NT2/D1 (cell line): ENCODE measurements around the gene OR52M1.

Experiments
- DNase-seq: peaks from one replicate; pipeline ENCODE4 v3.0.0-alpha.2; 2011; ENCODE audit warnings: low read depth, low spot score
- H3K27me3 ChIP-seq: 2 replicates; pipeline ENCODE4 v1.6.0; 2011; ENCODE audit warnings: mild to moderate bottlenecking; ENCODE audit not compliant: insufficient read length, insufficient read depth
- H3K36me3 ChIP-seq: 2 replicates; pipeline ENCODE4 v1.6.1; 2011; ENCODE audit warnings: mild to moderate bottlenecking, low read length, mixed read lengths; ENCODE audit not compliant: insufficient read depth, insufficient read length
- H3K4me1 ChIP-seq: 2 replicates; pipeline ENCODE4 v1.5.1; 2011; ENCODE audit not compliant: insufficient read depth, insufficient read length
- H3K4me3 ChIP-seq: 2 replicates; pipeline ENCODE4 v1.5.1; 2011; ENCODE audit warnings: low read depth; ENCODE audit not compliant: insufficient read length
- H3K9ac ChIP-seq: 2 replicates; pipeline ENCODE4 v1.6.0; 2011; ENCODE audit warnings: low read depth; ENCODE audit not compliant: insufficient read length
- H3K9me3 ChIP-seq: 2 replicates; pipeline ENCODE4 v1.5.1; 2011; ENCODE audit warnings: mild to moderate bottlenecking, low read length; ENCODE audit not compliant: insufficient read depth
- SUZ12 ChIP-seq: IDR thresholded peaks from 2 replicates; pipeline ENCODE4 v1.6.1; 2011; ENCODE audit not compliant: insufficient read length, insufficient read depth; ENCODE audit errors: extremely low read depth
- YY1 ChIP-seq: IDR thresholded peaks from 2 replicates; pipeline ENCODE4 v1.6.1; 2011; ENCODE audit not compliant: insufficient read length, insufficient read depth
- ZNF274 ChIP-seq: IDR thresholded peaks from 2 replicates; pipeline ENCODE4 v1.6.1; 2011; ENCODE audit warnings: mild to moderate bottlenecking, low read depth, low read length

Gene OR52M1

GRCh38 chr11:4576880-4577279 is 31.9 kb downstream of the OR52M1 start:
- no peak for DNase-seq
- Histone ChIP-seq H3K4me3 (no peak overlapping the region), H3K4me1 (no peaks in the 10 kb centered on the region), H3K9me3 (no peaks in the 10 kb centered on the region), H3K36me3 (no peaks in the 10 kb centered on the region), H3K9ac (no peak overlapping the region), H3K27me3 (no peaks in the 10 kb centered on the region)
- TF ChIP-seq YY1: no peak
- no peak for TF ChIP-seq SUZ12
- TF ChIP-seq ZNF274: no peak

GRCh38 chr11:4577761-4578160 is 32.8 kb downstream of the OR52M1 start:
- no peaks in the 10 kb centered on the region for H3K4me1 ChIP-seq
- no peaks in the 10 kb centered on the region for H3K36me3 ChIP-seq
- no peak overlapping the region for H3K9ac ChIP-seq
- TF ChIP-seq ZNF274 (no peak), YY1 (no peak), SUZ12 (no peak)
- no peak overlapping the region for H3K4me3 ChIP-seq
- H3K9me3 ChIP-seq: no peaks in the 10 kb centered on the region
- H3K27me3 ChIP-seq: no peaks in the 10 kb centered on the region
- DNase-seq: no peak

- no peaks in the 10 kb centered on the region for H3K4me1 ChIP-seq
- H3K27me3 ChIP-seq: no peaks in the 10 kb centered on the region
- no peaks in the 10 kb centered on the region for H3K36me3 ChIP-seq
- DNase-seq: no peak
- H3K9me3 ChIP-seq: no peaks in the 10 kb centered on the region
- no peak for TF ChIP-seq ZNF274
- no peak for TF ChIP-seq SUZ12
- TF ChIP-seq YY1: no peak
- no peak overlapping the region for H3K4me3 ChIP-seq
- H3K9ac ChIP-seq: no peak overlapping the region
Measured at GRCh38 chr11:4578624-4579023, 33.6 kb downstream of the OR52M1 start.

- no peak for DNase-seq
- Histone ChIP-seq H3K9ac (no peak overlapping the region), H3K4me1 (no peaks in the 10 kb centered on the region), H3K27me3 (no peaks in the 10 kb centered on the region), H3K9me3 (no peaks in the 10 kb centered on the region), H3K36me3 (no peaks in the 10 kb centered on the region), H3K4me3 (no peak overlapping the region)
- TF ChIP-seq SUZ12: no peak
- no peak for TF ChIP-seq YY1
- no peak for TF ChIP-seq ZNF274
Measured at GRCh38 chr11:4580124-4580523, 35.1 kb downstream of the OR52M1 start.

GRCh38 chr11:4581443-4581842 is 36.5 kb downstream of the OR52M1 start, which contains the start of gene OR52I2:
TSS of gene OR52I2 (plus strand) at chr11:4581743.
- no peak within 1 kb of the TSS for H3K9ac ChIP-seq
- no peak for TF ChIP-seq SUZ12
- no peak for TF ChIP-seq ZNF274
- no peak for TF ChIP-seq YY1
- H3K4me1 ChIP-seq: no peaks in the 10 kb centered on the region
- H3K36me3 ChIP-seq: no peaks in the 10 kb centered on the region
- H3K27me3 ChIP-seq: no peaks in the 10 kb centered on the region
- H3K9me3 ChIP-seq: no peaks in the 10 kb centered on the region
- H3K4me3 ChIP-seq: no peak within 1 kb of the TSS
- no peak for DNase-seq

- TF ChIP-seq ZNF274: no peak
- no peak for TF ChIP-seq SUZ12
- no peak for TF ChIP-seq YY1
- no peaks in the 10 kb centered on the region for H3K4me1 ChIP-seq
- no peak overlapping the region for H3K9ac ChIP-seq
- H3K4me3 ChIP-seq: no peak overlapping the region
- H3K9me3 ChIP-seq: no peaks in the 10 kb centered on the region
- H3K36me3 ChIP-seq: no peaks in the 10 kb centered on the region
- no peak for DNase-seq
- no peaks in the 10 kb centered on the region for H3K27me3 ChIP-seq
Measured at GRCh38 chr11:4589017-4589416, 44.0 kb downstream of the OR52M1 start.

GRCh38 chr11:4593739-4594138 is 48.7 kb downstream of the OR52M1 start, which contains the start of gene OR52I1:
TSS of gene OR52I1 (plus strand) at chr11:4594039. CDS start at chr11:4594039, 0 bp downstream.
- Histone ChIP-seq H3K4me1 (no peaks in the 10 kb centered on the region), H3K27me3 (no peaks in the 10 kb centered on the region), H3K4me3 (no peak within 1 kb of the TSS), H3K9ac (no peak within 1 kb of the TSS), H3K9me3 (no peaks in the 10 kb centered on the region), H3K36me3 (peaks cover 15% of the 10 kb centered on the region)
- DNase-seq: no peak
- TF ChIP-seq ZNF274: no peak
- no peak for TF ChIP-seq YY1
- no peak for TF ChIP-seq SUZ12
